Activated CD4-positive, alpha-beta T cell treated with anti-CD3 and anti-CD28 coated beads, Interleukin-2, amount 50 U/mL, for 4 hours (primary cell): ENCODE data around the gene PAXIP1.
"Not testable (repeated sequence)": the region's sequence is repeated elsewhere in the genome, so short reads cannot be mapped to it uniquely, and the experiment has no call there.

Source experiments
- DNase-seq, 2 experiments: peaks; one replicate each; pipeline ENCODE4 v3.0.0-alpha.2; 2020

The PAXIP1 gene, protein sequence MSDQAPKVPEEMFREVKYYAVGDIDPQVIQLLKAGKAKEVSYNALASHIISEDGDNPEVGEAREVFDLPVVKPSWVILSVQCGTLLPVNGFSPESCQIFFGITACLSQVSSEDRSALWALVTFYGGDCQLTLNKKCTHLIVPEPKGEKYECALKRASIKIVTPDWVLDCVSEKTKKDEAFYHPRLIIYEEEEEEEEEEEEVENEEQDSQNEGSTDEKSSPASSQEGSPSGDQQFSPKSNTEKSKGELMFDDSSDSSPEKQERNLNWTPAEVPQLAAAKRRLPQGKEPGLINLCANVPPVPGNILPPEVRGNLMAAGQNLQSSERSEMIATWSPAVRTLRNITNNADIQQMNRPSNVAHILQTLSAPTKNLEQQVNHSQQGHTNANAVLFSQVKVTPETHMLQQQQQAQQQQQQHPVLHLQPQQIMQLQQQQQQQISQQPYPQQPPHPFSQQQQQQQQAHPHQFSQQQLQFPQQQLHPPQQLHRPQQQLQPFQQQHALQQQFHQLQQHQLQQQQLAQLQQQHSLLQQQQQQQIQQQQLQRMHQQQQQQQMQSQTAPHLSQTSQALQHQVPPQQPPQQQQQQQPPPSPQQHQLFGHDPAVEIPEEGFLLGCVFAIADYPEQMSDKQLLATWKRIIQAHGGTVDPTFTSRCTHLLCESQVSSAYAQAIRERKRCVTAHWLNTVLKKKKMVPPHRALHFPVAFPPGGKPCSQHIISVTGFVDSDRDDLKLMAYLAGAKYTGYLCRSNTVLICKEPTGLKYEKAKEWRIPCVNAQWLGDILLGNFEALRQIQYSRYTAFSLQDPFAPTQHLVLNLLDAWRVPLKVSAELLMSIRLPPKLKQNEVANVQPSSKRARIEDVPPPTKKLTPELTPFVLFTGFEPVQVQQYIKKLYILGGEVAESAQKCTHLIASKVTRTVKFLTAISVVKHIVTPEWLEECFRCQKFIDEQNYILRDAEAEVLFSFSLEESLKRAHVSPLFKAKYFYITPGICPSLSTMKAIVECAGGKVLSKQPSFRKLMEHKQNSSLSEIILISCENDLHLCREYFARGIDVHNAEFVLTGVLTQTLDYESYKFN

DNA sequence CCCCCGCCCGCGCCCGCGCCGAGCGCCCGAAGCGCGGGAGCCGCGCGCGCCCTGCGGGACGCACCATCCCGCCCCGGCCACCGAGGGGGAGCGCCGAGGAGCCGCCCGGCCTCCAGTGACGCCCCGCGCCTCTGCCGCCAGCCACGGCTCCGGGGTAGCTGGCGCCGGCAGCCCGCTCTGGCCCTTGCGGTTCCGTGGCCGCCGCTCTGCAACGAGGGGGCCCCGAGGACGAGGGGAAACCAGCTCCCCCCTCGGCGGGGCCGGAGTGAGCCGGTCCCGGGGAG lies at the start of gene PAXIP1:
Gene PAXIP1, minus strand, starts transcription at position 33 of the 284 bp plus-strand sequence. CDS start 195 bp downstream, outside the sequence.
- DNase-seq, result peak in 1 of 2 experiments; percentile 47

DNA sequence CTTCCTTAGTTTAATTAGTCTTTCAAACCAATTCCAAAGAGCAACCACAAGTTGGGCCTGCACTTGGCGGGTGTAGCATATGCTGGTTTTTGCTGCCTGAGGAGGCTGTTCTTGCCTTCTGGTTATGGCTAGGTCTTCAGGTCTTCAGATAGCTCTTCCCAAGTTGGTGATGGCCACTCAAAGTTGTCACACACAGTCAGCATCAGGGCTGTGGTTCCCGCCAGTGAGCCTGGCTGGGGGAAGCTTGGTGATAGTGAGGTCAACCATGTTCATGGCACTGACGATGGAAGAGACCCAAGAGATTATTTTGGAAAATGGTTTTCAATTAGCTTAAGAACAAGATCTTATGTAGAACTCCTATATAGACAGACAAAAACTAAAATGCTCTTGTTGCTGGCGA lies 48.4 kb upstream of the PAXIP1 start:
- DNase-seq, result no peak

DNA sequence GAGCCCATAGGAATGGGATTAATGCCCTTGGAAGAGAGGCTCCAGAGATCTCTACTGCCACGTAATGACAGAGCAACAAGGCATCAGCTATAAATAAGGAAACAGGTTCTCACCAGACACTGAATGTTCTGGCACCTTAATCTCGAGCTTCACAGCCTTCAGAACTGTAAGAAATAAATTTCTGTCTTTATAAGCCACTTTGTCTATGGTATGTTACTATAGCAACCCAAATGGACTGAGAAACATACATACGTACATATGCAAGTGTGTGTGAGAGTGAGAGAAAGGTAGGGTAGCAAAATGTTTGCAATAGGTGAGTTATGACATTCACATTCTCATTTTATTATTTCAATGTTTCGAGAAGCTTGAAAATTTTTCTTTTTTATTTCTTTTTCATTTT lies 45.1 kb upstream of the PAXIP1 start:
- no peak for DNase-seq

DNA sequence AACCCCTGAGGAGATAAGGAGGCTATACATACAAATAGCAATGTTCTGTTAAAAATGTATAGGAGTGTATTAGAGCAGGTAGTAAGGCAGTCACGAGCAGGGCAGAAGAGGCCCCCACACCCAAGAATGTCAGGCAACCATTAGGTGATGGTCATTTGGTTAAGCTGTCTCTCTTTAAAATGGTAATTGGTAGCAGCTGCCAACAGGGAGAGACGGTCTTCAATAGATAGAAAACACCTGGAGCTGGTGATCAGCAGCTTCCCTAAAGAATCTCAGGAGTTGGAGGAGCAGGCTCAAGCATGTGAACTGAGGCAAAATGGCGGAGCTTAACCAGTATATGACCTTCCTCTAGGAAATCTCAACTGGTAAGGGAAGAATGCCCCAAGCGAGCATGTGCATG lies 40.8 kb upstream of the PAXIP1 start:
- no peak for DNase-seq

DNA sequence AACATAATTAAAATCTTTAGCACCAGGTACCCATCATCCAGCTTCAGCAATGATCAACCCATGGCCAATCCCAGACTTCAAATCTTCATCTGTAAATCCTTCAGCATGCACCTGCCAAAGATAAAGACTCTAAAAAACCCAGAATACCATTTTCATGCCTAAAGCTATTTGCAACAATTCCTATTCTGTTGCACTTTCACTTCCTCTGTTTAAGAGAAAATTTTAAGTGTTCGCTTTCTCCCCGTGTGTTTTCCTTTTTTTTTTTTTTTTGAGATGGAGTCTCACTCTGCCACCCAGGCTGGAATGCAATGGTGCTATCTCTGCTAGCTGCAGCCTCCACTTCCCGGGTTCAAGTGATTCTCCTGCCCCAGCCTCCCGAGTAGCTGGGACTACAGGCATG lies 35.4 kb upstream of the PAXIP1 start:
- DNase-seq, result no peak

DNA sequence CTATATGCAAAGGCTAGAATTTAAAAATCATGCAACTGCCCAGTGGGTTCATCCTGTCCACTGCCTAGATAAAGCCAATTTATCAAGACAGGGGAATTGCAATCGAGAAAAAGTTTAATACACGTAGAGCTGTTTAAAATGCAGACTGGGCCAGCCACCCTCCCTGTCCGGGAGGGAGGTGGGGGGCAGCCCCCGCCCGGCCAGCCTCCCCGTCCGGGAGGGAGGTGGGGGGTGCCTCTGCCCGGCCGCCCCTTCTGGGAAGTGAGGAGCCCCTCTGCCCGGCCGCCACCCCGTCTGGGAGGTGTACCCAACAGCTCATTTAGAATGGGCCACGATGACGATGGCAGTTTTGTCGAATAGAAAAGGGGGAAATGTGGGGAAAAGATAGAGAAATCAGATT lies 31.6 kb upstream of the PAXIP1 start:
- DNase-seq, result not testable (repeated sequence)

DNA sequence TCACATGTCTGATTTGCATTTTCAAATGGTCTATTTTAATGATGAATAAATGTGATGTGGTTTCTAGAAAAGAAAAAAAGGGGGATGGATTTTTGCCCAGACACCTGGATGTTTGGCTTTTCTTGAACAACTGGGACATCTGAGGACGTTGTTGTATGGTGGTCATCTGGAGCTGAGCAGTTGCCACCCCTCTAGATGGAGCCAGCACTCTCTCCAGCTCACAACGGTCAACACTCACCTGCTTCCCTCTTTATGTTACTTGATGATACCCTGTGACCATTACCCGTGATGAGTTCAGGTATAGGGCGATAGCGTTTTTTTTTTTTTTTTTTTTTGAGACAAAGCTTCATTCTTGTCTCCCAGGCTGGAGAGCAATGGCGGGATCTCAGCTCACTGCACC lies 30.1 kb upstream of the PAXIP1 start:
- DNase-seq, result no peak

DNA sequence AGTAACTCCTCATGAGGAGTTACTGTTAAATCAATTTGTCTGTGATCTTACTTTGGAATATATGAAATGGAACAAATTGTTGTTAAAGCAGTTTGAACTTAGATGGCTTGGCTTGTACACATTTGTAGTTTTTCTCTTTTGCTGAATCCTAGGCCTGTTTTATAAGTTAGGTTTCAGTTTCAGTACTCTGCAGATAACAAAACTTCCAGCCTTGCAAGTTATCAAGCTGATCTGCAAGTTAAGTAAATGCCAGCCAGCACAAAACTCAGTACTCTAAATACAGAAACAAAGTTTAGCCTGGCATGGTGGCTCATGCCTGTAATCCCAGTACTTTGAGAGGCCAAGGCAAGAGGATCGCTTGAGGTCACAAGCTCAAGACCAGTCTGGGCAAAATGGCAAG lies 25.0 kb upstream of the PAXIP1 start:
- no peak for DNase-seq

DNA sequence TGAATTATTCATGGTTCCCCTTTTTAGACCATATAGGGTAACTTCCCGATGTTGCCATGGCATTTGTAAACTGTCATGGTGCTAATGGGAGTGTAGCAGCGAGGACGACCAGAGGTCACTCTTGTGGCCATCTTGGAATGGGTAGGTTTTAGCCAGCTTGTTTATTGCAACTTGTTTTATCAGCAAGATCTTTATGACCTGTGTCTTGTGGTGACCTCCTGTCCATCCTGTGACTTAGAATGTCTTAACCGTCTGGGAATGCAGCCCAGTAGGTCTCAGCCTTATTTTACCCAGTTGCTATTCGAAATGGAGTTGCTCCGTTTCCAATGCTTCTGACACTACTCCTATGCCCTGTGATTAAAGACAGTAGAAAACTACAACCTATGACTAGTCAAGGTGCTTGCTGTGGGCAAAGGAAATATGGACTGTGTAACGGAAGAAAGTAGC lies 18.8 kb upstream of the PAXIP1 start:
- no peak for DNase-seq

DNA sequence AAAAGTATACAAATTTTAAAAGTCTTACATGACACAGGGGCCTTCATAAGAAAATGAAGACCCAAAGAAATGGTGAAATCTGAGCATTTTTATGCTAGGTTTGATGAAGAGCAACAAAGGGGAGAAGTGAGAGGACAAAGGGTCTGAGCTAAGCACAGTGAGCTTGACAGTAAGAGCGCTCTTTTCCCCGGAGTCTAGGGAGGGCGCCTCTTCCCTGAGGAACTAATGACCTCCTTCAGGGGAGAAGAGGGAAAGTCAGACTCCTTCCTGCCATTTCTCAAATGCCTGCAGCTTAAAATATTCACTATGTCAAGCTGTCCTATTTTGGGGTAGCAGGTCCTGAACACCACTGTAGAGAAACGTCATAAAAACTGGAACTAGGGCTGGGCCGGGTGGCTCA lies 18.1 kb upstream of the PAXIP1 start:
- DNase-seq, result no peak

DNA sequence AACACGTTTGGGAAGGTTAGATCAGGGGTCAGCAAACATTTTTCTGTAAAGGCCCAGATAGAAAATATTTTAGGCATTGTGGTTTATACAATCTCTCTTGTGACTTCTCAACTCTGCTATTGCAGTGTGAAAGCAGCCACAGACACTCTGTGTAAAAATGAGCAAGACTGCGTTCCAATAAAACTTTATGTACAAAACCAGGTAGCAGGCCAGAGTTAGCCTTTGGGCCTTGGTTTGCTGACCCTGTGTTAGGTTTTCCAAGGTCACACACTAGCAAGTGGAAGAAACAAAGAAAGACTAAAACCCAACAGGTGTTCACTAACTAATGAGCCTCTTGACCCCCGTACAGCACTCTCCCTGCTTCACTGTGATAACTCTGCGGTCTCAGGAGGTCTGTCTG lies 14.9 kb upstream of the PAXIP1 start:
- DNase-seq, result no peak

DNA sequence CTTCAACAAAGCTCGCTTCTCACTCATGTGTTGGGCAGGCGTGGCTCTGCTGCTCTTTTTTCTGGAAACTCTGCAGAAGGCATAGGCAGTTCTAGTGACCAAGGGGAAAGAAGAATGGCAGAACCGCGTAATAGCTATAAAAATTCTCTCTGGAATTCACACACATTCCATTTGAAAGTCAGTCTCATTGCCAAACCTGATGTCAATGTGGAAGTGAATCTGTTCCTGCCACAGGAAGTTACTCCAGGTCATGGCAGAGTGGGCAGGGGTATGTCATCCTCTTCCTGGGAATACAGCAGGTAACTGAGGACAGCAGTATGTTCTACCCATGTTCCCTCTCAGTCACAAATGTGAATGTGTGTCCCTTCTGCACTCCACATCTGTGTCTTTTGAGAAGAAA lies 8.2 kb upstream of the PAXIP1 start:
- no peak for DNase-seq

DNA sequence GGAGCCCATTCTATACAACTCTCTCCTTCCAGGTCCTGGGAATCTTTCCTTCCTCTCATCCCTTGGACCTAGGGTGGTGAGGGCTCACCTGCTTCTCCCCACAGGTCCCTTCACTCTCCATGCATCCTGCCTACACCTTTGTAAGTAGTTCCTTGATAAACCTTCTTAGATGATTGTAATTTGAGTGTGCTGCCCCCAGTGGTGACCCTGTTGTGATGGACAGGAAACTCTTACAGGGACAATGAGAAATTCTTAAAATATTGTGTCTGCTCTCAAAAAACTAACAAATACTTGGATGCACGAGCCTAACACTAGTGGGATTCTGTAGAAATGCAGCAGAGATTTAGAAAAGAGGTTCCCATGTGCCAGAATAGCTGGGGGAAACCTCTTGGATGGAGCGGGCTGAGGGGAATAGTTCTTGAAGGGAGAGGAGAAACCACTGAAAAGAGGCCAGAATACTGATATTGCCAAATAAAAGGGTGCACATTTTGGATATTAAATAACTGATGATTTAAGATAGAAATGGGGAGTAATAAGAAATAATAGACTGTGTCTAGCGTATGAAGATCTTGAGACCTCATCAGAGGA lies 6.7 kb upstream of the PAXIP1 start:
- peak; percentile 7 to 21 for DNase-seq

DNA sequence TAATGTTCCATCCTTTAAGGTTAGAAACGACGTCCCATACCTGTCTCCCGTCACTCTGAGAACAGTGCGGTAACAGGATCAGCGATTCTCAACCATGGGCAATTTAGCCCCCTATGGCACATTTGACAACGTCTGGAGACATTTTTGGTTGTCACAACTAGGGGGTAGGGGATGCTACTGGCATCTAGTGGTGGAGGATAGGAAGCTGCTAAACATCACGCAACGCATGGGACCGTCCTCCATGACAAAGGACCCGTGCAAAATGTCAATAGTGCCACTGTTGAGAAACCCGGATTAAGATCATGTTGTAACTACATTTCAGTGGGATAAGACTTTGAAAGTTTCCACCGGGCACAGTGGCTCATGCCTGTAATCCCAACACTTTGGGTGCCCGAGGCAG lies 5.0 kb upstream of the PAXIP1 start:
- peak in 1 of 2 experiments; percentile 10 for DNase-seq

DNA sequence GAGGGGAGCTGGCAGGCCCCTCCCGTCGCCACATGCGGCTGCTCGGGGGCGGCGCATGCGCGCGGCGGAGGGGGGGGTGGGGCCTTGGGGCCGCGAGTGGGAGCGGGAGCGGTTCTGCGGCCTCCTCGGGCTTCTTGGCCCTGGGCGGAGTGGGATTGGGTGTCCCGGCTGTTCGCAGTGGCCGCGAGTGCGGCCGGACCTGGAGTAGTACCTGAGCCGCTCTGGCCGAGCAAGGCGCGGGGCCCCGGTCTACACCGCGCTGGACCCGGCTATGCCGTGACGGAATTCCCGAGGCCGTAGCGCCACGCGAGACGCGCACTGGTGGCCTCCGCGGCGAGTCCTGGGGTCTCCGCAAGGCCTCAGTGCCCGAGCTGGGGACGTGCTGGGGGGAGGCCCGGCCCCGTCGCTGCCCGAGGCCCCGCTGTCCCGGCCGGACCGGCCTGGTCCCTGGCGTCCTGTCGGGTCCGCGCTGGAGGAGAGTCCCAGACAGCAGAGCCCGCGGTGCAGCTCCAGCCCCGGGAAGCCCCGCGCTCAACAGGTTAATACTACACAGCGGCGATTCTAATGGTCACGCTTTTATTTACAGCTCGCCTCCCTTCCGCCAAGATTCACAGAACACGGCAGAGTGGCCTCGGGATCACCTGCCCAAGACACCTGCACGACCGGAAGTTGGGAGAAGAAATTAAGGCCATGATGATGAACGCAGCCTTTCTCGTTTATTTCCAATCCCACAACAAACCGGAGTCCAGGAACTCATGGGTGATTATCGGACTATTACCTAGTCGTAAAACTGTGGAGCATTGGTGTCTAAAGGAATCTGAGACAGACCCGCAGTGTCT lies 671 bp upstream of the PAXIP1 start:
- DNase-seq, result peak; percentile 82 to 83

DNA sequence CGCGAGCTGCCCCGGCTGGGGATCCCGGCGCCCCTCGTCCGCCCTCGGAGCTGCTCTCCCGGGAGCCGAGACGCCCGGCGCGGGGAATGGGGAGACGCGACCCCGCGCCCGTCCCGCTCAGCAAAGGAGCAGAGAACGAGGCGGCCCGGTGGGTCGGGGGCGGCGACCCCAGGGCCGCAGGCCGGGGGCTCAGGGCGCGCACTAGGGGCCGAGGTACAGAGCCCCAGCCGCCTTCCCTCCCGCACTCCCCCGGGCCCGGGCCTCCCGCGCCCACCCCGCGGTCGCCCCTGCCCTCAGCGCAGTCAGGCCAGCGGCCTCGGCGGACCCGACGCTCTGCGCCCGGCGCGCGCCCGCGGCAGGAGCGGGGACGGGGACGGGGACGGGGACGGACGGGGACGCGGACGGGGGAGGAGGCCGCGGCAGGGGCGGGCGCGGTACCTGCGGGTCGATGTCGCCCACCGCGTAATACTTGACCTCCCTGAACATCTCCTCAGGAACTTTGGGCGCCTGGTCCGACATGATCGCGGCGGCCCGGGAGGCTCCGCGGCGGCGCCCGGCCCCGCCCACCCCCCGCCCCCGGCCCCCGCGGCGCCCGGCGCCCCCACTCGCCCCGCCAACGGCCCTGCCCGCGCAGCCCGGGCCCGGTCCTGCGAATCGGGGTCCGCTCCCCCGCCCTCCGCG lies 373 bp downstream of the PAXIP1 start:
- peak; percentile 4 to 56 for DNase-seq

DNA sequence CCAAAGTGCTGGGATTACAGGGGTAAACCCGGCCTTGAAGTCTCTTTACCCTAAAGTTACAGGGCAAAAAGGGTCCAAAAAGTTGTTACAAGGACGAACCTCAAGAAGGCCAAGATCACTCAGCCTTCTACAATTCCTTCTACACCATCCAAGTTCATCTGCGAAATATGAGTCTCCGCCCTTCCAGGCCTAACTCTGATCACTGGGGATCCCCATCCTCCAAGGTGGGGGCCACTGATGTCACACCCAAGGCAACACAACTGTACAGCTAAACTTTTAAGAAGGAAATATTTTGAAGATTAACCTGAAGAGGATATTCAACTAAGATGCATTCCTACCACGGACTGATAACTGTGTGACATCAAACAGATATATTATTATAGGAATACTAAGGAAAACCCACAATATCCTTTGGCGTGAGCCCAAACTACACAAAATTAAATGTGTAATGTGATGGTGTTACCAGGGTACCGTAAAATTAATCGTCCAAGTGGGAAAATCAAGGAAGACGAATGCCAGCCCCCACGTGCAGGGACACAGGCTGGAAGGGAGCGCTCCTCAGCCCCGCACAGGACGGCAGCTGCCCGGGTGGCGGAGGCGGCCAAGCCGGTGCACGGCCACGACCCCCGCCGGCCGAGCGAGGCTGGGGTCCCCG lies 1.0 kb downstream of the PAXIP1 start:
- DNase-seq, result peak in 1 of 2 experiments; percentile 2

DNA sequence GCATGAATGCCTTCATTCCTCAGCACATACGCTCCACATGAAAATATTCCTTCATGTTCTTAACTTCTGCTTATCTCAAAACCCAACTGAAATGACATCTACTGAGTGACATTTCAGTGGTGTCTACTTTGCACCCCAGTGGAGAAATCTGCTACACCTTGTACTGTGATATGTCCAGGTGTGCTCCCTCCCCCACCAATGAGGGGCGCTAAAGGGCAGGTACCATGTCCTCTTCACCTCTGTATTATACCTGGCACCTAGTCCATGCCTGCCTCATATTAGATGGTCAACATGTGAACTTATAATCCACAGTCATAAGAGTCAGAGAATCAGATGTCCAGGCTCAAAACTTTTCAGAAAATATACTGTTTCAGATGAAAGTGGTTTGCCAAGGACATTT lies 2.1 kb downstream of the PAXIP1 start:
- no peak for DNase-seq

DNA sequence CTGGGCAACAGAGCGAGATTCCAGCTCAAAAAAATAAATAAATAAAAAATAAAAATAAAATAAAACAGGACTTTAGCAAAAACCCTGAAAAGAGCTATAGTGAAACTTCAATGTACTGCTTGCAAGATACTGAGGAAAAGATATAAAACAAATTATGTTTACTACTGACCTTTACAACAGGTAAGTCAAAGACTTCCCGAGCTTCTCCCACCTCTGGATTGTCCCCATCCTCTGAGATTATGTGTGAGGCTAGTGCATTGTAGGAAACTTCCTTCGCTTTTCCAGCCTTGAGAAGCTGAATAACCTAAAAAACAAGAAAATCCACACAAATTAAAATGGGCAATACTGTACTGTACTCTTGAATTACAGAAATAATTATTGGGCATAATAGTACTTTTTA lies 4.4 kb downstream of the PAXIP1 start:
- no peak for DNase-seq

DNA sequence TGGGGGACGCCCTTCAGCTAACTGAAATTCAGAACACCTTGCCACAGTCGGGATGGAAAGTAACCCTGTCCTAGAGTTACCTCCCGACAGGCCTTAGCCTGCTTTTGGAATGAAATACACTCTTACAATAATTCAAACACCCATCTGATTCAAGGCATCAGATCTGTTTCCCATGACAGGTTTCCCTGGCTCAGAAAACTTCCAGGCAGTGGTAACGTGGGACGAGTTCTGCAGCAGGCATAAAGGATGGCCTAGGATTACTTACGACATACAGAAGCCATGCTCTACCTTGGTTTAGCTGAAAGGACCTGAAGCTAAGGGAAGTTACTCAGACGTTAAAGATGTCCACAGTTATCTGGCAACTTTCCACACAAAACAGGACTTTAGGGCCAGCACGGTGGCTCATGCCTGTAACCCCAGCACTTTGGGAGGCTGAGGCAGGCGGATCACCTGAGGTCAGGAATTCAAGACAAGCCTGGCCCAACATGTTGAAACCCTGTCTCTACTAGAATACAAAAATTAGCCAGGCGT lies 5.0 kb downstream of the PAXIP1 start:
- DNase-seq, result no peak

DNA sequence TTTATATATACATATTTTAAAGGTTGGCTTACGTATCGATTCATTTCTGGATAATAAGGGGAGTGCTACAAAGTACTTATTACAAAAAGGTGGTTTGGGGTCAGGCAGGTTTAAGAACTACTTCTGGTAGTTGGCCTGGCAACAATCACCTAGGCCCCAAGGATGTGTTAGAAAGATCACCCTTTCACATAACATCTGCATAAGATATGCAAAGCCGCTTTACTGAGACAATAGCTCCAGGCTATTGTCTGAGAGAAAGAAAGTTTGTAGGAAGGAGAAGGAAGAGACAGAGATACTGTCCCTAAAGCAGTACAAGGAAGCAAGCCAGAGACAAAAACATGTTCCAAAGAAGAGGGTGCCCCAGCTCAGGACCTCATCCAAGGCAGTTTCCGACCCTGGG lies 6.2 kb downstream of the PAXIP1 start:
- DNase-seq, result no peak
